Adrenal gland (tissue), 12 donors: Measurements from ENCODE around the gene SLC26A8. TPM values are rescaled to one million over a fixed set of nuclear protein-coding genes. Genes with fewer than 3 reads are reported as not detected.

Experiments
- DNase-seq, 7 donors: peaks; one replicate each; pipeline ENCODE4 v3.0.0-alpha.2; 2019 to 2020
- H3K27ac ChIP-seq, 5 donors: fragments of 200-600 bp; sonication (generic) in 4 of 5; 1 replicate in 3 of 5; 2 replicates in 2 of 5; pipeline versions ENCODE4 v1.5.1 to v1.8.0; 2016 to 2020; ENCODE audit warnings: mild to moderate bottlenecking in 1 of 5
- H3K27me3 ChIP-seq: fragments of 200-600 bp; 2 replicates; pipeline ENCODE4 v1.8.0; 2021
- H3K36me3 ChIP-seq, 2 donors: fragments of 200-600 bp; replicated peaks in 1 of 2; 1 replicate in 1 of 2; 2 replicates in 1 of 2; pipeline versions ENCODE4 v1.5.1 to v1.8.0; 2018 to 2022
- H3K4me1 ChIP-seq, 2 donors: fragments of 200-600 bp; replicated peaks in 1 of 2; 1 replicate in 1 of 2; 2 replicates in 1 of 2; pipeline versions ENCODE4 v1.5.1 to v1.8.0; 2018 to 2021
- H3K4me3 ChIP-seq, 4 donors: fragments of 200-600 bp; sonication (generic) in 3 of 4; one replicate each; pipeline ENCODE4 v1.5.1; 2016 to 2018
- H3K9me3 ChIP-seq, 3 donors: fragments of 200-600 bp; sonication (generic) in 1 of 3; replicated peaks in 1 of 3; 1 replicate in 2 of 3; 2 replicates in 1 of 3; pipeline versions ENCODE4 v1.5.1 to v1.8.0; 2016 to 2021
- POLR2A ChIP-seq, 2 donors: fragments of 450-650 bp; IDR thresholded peaks; one replicate each; pipeline ENCODE4 v1.6.1; 2017; ENCODE audit warnings: antibody characterized with exemption in 2 of 2, mild to moderate bottlenecking in 2 of 2, moderate library complexity in 1 of 2
- WGBS, 4 donors: extraction: QIAGEN DNeasy Blood & Tissue Kit in 2 of 4; methylation state at CpG; one replicate each; pipeline versions ENCODE4 v1.1.5 to v1.1.7; 2013 to 2017; 5-methylcytosine and 5-hydroxymethylcytosine counted together
- intact Hi-C, 2 donors: fragments of 100-400 bp; cut with DNase I; formaldehyde crosslinking; loops; one replicate each; pipeline versions ENCODE4 v1.14.1 to v1.15.0; 2022 to 2023
- polyA plus RNA-seq, 3 donors: library from polyadenylated mRNA; stranded (reverse); fragments of 200-250 nt in 2 of 3; fragments of 350-450 nt in 1 of 3; fragmentation: Illumina TruSeq in 1 of 3; extraction: RNeasy Lipid Tissue Mini Kit (QIAGEN cat#74804) in 1 of 3; gene quantifications; one replicate each; pipeline ENCODE4 v1.2.3, GENCODE V29; 2013 to 2014
- total RNA-seq, 9 donors: library from RNA; depleted of rRNA in 4 of 9; stranded (reverse); fragments of >200 nt in 4 of 9; fragments of 120-200 nt in 1 of 9; fragmentation: NEBNext Ultra II Directional in 1 of 9; extraction: Animal tissue kit (Norgen Biotek cat#: 25700) in 1 of 9; gene quantifications; one replicate each; pipeline versions ENCODE4 v1.1.0 to v1.2.4, GENCODE V29; 2013 to 2023
- TF ChIP-seq, protein P1 (sequence below), 6 experiments: fragments of 450-650 bp in 4 of 6; fragments of 200-600 bp in 2 of 6; sonication (generic) in 1 of 6; IDR thresholded peaks; 1 replicate in 5 of 6; 2 replicates in 1 of 6; pipeline versions ENCODE4 v1.5.1 to v1.8.0; 2016 to 2021; ENCODE audit warnings: antibody characterized with exemption in 6 of 6, mild to moderate bottlenecking in 2 of 6, moderate library complexity in 1 of 6
- donor health status: healthy with polysubstance abuse.
- donor health status: Bipolar disorder and iron deficiency.
- donor health status: DM: yes; HTN: yes; CAD: no.
- donor health status: DM: no; HTN: no; CAD: no.
- donor health status: DM: no; HTN: no; CAD: no.
- donor health status: DM: yes; HTN: yes; CAD: no.

SLC26A8 gene
- total and polyA plus RNA-seq, 12 donors = 0.09 to 0.54 (median 0.16) TPM; not detected in 5

DNA sequence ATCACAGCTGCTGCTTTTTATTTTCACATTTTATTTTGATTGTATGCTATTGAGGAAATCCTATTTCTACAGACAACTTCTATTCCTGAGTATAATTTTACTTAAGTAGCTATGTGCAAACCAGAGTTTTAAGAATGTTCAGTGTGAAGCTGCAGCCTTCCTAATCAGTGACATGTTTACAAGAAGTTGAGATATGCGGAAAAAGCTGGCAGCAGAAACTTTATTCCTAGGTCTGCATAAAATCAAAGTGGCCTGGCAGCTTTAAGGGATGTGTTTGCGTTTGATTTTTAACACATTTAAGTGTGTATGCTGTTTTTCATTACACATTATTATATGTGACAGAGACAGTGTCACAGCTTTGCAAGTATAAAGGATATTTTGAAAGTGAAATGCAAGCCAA, 29.4 kb upstream of the SLC26A8 start:
- DNase-seq = no peak
- Histone ChIP-seq H3K27me3 (no peaks in the 10 kb centered on the region), H3K9me3 (no peaks in the 10 kb centered on the region), H3K36me3 (peaks cover 0 to 6% of the 10 kb centered on the region in 2 donors), H3K27ac (no peak overlapping the region), H3K4me3 (no peak overlapping the region), H3K4me1 (peaks cover 0 to 42% of the 10 kb centered on the region in 2 donors)
- WGBS, 4 donors = 69 to 85% (median 81%) methylated on average over 2 of the region's 2 CpGs
- TF ChIP-seq, protein P1, sequence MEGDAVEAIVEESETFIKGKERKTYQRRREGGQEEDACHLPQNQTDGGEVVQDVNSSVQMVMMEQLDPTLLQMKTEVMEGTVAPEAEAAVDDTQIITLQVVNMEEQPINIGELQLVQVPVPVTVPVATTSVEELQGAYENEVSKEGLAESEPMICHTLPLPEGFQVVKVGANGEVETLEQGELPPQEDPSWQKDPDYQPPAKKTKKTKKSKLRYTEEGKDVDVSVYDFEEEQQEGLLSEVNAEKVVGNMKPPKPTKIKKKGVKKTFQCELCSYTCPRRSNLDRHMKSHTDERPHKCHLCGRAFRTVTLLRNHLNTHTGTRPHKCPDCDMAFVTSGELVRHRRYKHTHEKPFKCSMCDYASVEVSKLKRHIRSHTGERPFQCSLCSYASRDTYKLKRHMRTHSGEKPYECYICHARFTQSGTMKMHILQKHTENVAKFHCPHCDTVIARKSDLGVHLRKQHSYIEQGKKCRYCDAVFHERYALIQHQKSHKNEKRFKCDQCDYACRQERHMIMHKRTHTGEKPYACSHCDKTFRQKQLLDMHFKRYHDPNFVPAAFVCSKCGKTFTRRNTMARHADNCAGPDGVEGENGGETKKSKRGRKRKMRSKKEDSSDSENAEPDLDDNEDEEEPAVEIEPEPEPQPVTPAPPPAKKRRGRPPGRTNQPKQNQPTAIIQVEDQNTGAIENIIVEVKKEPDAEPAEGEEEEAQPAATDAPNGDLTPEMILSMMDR (IDR thresholded peaks at IDR 0.05) = no peak
- no peak for TF ChIP-seq POLR2A (IDR thresholded peaks at IDR 0.05)
- intact Hi-C loops = no loop called here

DNA sequence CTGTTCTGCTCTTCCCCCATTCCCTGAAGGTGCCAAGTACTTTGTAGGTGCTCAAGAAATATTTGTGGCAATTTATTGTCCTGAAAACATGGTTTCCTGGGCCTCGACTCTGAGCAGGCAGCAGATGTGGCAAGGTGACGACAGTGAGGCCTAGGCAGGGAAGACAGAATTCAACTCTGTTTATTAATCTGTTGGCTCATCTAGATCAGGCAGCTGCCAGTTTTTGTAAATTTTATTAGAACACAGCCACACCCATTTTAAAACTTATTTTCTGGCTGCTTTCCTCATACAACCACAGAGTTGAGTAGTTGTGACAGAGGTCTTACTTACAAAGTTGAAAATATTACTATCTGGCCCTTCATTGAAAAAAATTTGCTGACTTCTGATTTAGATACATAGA, 27.7 kb upstream of the SLC26A8 start:
- DNase-seq = no peak
- 52 to 73% (median 64%) methylated on average over 2 of the region's 2 CpGs for WGBS, 4 donors
- TF ChIP-seq POLR2A (IDR thresholded peaks at IDR 0.05) = no peak
- Histone ChIP-seq H3K27me3 (no peaks in the 10 kb centered on the region), H3K4me1 (peaks cover 0 to 42% of the 10 kb centered on the region in 2 donors), H3K27ac (no peak overlapping the region), H3K36me3 (peaks cover 0 to 6% of the 10 kb centered on the region in 2 donors), H3K9me3 (no peaks in the 10 kb centered on the region), H3K4me3 (no peak overlapping the region)
- intact Hi-C loops = no loop called here

DNA sequence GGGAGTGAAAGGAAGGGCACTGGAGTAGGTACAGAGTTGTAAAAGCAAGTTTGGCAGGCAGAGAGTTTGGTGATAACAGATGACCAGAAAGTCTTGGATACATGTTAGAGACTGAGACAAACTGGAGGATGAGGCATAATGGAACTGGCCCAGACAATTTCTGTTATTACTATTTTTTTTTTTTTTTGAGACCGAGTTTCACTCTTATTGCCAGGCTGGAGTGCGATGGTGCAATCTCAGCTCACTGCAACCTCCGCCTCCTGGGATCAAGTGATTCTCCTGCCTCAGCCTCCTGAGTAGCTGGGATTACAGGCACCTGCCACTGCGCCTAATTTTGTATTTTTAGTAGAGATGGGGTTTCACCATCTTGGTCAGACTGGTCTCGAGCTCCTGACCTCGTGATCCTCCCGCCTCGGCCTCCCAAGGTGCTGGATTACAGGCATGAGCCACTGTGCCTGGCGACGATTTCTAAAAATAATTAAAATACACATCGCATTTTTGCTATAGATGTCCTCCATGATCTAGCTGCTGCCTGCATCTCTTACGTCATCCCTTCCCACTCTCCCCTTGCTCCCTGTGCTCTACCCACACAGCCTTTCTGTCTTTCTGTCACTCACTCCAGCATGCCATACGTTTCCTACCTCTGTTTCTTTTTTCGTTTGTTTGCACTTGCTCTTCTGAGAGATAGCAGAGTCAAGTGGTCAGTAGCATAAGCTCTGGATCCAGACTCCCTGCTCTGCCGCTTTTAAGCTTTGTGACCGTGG, 26.7 kb upstream of the SLC26A8 start:
- TF ChIP-seq, protein P1 (IDR thresholded peaks at IDR 0.05) = no peak
- no peak for TF ChIP-seq POLR2A (IDR thresholded peaks at IDR 0.05)
- intact Hi-C loops = no loop called here
- Histone ChIP-seq H3K4me3 (no peak overlapping the region), H3K27me3 (no peaks in the 10 kb centered on the region), H3K36me3 (peaks cover 0 to 6% of the 10 kb centered on the region in 2 donors), H3K27ac (no peak overlapping the region), H3K4me1 (peaks cover 0 to 42% of the 10 kb centered on the region in 2 donors), H3K9me3 (no peaks in the 10 kb centered on the region)
- no peak for DNase-seq
- 87 to 92% (median 90%) methylated on average over 16 of the region's 16 CpGs for WGBS, 4 donors

DNA sequence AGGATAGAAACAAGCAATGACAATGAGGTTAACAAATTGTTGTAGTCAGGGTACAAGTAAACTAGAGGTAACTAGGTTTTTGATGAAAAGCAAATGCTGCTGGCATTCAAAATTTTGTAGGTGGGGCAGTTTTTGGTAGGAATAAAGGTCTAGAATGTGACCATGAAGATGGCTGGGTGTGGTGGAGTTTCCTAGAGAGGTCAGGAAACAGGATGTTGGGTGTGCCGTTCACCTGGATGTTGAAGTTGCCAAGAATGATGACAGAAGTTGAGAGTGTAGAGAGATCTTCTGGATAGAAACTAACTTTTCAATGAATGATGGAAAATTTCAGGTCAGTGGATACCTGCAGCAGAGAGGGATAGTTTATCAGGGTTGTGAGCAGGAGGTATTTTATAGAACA, 25.9 kb upstream of the SLC26A8 start:
- Histone ChIP-seq H3K27me3 (no peaks in the 10 kb centered on the region), H3K9me3 (no peaks in the 10 kb centered on the region), H3K36me3 (peaks cover 0 to 6% of the 10 kb centered on the region in 2 donors), H3K4me3 (no peak overlapping the region), H3K27ac (no peak overlapping the region), H3K4me1 (peaks cover 0 to 35% of the 10 kb centered on the region in 2 donors)
- 52 to 76% (median 69%) methylated on average over 1 of the region's 1 CpG for WGBS, 4 donors
- no peak for DNase-seq
- intact Hi-C loops = no loop called here
- TF ChIP-seq POLR2A (IDR thresholded peaks at IDR 0.05) = no peak
- TF ChIP-seq, protein P1 (IDR thresholded peaks at IDR 0.05) = no peak

DNA sequence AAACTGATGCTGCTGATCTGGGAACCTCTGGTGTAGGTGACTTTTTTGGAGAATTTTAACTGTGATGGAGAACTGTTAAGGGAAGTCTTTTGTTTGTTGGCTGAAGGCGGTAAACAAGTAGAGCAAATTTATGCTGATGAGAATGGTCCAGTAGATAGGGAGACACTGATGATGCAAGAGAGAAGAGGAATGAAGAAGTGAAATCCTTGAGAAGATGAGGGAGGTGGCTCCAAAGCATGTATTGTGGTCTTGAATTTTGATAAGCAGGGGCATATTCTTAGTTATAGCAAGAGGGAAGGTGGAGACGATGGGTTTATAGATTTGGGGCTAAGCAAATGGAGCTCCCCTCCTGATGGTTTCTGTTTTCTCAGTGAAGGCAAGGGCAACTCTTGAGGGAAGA, 25.1 kb upstream of the SLC26A8 start:
- no peaks in the 10 kb centered on the region for H3K9me3 ChIP-seq
- peaks cover 0 to 28% of the 10 kb centered on the region in 2 donors for H3K4me1 ChIP-seq
- intact Hi-C loops = no loop called here
- no peak for DNase-seq
- WGBS, 4 donors = 86 to 97% (median 89%) methylated on average over 2 of the region's 2 CpGs
- TF ChIP-seq POLR2A (IDR thresholded peaks at IDR 0.05) = no peak
- TF ChIP-seq, protein P1 (IDR thresholded peaks at IDR 0.05) = no peak
- H3K27me3 ChIP-seq = no peaks in the 10 kb centered on the region
- H3K36me3 ChIP-seq = peaks cover 0 to 6% of the 10 kb centered on the region in 2 donors
- no peak overlapping the region for H3K4me3 ChIP-seq
- H3K27ac ChIP-seq = no peak overlapping the region
